ENCODE data around the gene MTMR11. TPM values are rescaled to one million over a fixed set of nuclear protein-coding genes. Genes with fewer than 3 reads are reported as not detected.

Gene MTMR11
- total RNA-seq, 1 experiment from 2014 or later: 32.3 TPM

GRCh38 chr1:149967041-149967440 lies 30.4 kb upstream of the MTMR11 start:
- H3K4me1 Mint-ChIP-seq (ENCODE audit: low read depth, unreplicated experiment): no peaks in the 10 kb centered on the region
- no TSS peak for BruUV-seq (replicated peaks)
- no peak for DNase-seq
- intact Hi-C loops (cut with micrococcal nuclease; ENCODE audit: unreplicated experiment): no loop called here
- no peaks in the 10 kb centered on the region for H3K27me3 Mint-ChIP-seq (ENCODE audit: unreplicated experiment)
- H3K36me3 Mint-ChIP-seq (ENCODE audit: insufficient read depth, unreplicated experiment): peaks cover 27% of the 10 kb centered on the region
- TF ChIP-seq, protein P1, sequence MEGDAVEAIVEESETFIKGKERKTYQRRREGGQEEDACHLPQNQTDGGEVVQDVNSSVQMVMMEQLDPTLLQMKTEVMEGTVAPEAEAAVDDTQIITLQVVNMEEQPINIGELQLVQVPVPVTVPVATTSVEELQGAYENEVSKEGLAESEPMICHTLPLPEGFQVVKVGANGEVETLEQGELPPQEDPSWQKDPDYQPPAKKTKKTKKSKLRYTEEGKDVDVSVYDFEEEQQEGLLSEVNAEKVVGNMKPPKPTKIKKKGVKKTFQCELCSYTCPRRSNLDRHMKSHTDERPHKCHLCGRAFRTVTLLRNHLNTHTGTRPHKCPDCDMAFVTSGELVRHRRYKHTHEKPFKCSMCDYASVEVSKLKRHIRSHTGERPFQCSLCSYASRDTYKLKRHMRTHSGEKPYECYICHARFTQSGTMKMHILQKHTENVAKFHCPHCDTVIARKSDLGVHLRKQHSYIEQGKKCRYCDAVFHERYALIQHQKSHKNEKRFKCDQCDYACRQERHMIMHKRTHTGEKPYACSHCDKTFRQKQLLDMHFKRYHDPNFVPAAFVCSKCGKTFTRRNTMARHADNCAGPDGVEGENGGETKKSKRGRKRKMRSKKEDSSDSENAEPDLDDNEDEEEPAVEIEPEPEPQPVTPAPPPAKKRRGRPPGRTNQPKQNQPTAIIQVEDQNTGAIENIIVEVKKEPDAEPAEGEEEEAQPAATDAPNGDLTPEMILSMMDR (IDR thresholded peaks at IDR 0.05; ENCODE audit: unreplicated experiment): no peak
- no peak overlapping the region for H3K4me3 Mint-ChIP-seq (ENCODE audit: low read depth, unreplicated experiment)
- CTCF ChIA-PET: no interaction called here
- no peak overlapping the region for H3K27ac Mint-ChIP-seq (ENCODE audit: unreplicated experiment)
- no peaks in the 10 kb centered on the region for H3K9me3 Mint-ChIP-seq (ENCODE audit: low read depth, unreplicated experiment)

DNA sequence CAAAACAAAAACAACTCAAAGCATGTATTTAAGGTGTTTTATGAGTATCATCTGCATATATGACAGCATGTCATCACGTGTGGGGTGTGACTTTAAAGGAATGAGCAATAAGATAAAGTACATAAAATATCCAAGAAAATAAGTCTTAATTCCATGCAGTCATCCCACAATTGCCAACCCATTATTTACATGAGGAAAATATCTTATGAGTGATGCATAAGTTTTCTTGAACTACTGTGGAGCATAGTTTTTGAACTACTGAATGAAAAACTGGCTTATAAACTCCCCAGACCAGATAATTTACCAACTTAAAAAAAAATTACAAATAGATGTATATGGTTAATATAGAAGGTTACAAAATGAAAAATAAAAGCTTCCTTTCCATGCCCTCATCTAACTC lies 29.7 kb upstream of the MTMR11 start:
- intact Hi-C loops (cut with micrococcal nuclease; ENCODE audit: unreplicated experiment): no loop called here
- no peaks in the 10 kb centered on the region for H3K9me3 Mint-ChIP-seq (ENCODE audit: low read depth, unreplicated experiment)
- peaks cover 33% of the 10 kb centered on the region for H3K36me3 Mint-ChIP-seq (ENCODE audit: insufficient read depth, unreplicated experiment)
- BruUV-seq (replicated peaks): no TSS peak
- H3K27me3 Mint-ChIP-seq (ENCODE audit: unreplicated experiment): no peaks in the 10 kb centered on the region
- TF ChIP-seq, protein P1 (IDR thresholded peaks at IDR 0.05; ENCODE audit: unreplicated experiment): no peak
- no peak overlapping the region for H3K4me3 Mint-ChIP-seq (ENCODE audit: low read depth, unreplicated experiment)
- CTCF ChIA-PET: no interaction called here
- H3K27ac Mint-ChIP-seq (ENCODE audit: unreplicated experiment): no peak overlapping the region
- no peak for DNase-seq
- no peaks in the 10 kb centered on the region for H3K4me1 Mint-ChIP-seq (ENCODE audit: low read depth, unreplicated experiment)

GRCh38 chr1:149965440-149965839 lies 28.8 kb upstream of the MTMR11 start:
- no TSS peak for BruUV-seq (replicated peaks)
- no peak overlapping the region for H3K27ac Mint-ChIP-seq (ENCODE audit: unreplicated experiment)
- CTCF ChIA-PET: interaction anchor here (1.2 kb wide), 1 partner anchor 13 kb away, joined by 4 read pairs; no protein-coding TSS in a partner anchor

DNA sequence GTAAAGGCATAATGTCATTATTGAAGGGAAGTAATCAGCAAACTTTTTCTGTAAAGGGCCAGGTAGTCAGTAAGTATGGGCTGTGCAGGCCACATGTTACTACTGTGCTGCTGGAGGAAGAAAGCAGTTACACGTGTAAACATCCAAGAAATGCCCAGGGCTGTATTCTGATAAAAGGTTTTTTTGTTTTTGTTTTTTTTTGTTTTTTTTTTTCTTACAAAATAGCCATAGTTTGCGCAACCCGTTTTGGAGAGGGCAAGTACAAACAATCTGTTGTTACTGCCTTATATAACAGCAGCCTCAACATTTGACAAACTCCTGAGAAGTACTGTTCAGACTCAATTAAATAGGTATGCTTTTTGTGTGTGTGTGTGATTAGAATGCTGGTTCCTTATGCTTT lies 26.7 kb upstream of the MTMR11 start:
- H3K9me3 Mint-ChIP-seq (ENCODE audit: low read depth, unreplicated experiment): no peaks in the 10 kb centered on the region
- no peaks in the 10 kb centered on the region for H3K27me3 Mint-ChIP-seq (ENCODE audit: unreplicated experiment)
- H3K4me1 Mint-ChIP-seq (ENCODE audit: low read depth, unreplicated experiment): no peaks in the 10 kb centered on the region
- peaks cover 61% of the 10 kb centered on the region for H3K36me3 Mint-ChIP-seq (ENCODE audit: insufficient read depth, unreplicated experiment)
- H3K27ac Mint-ChIP-seq (ENCODE audit: unreplicated experiment): no peak overlapping the region
- CTCF ChIA-PET: no interaction called here
- no peak for DNase-seq
- BruUV-seq (replicated peaks): no TSS peak
- intact Hi-C loops (cut with micrococcal nuclease; ENCODE audit: unreplicated experiment): loop anchor here (1.0 to 5.0 kb wide), 3 partner anchors 87 to 224 kb away; no protein-coding TSS in a partner anchor
- H3K4me3 Mint-ChIP-seq (ENCODE audit: low read depth, unreplicated experiment): no peak overlapping the region
- TF ChIP-seq, protein P1 (IDR thresholded peaks at IDR 0.05; ENCODE audit: unreplicated experiment): no peak

More at GRCh38 chr1:149965440-149965839, 28.8 kb upstream of the MTMR11 start:
- intact Hi-C loops (cut with micrococcal nuclease; ENCODE audit: unreplicated experiment): no loop called here
- TF ChIP-seq, protein P1 (IDR thresholded peaks at IDR 0.05; ENCODE audit: unreplicated experiment): no peak
- Mint-ChIP-seq H3K9me3 (ENCODE audit: low read depth, unreplicated experiment) (no peaks in the 10 kb centered on the region), H3K27me3 (ENCODE audit: unreplicated experiment) (no peaks in the 10 kb centered on the region), H3K4me3 (ENCODE audit: low read depth, unreplicated experiment) (no peak overlapping the region), H3K4me1 (ENCODE audit: low read depth, unreplicated experiment) (no peaks in the 10 kb centered on the region), H3K36me3 (ENCODE audit: insufficient read depth, unreplicated experiment) (peaks cover 43% of the 10 kb centered on the region)
- DNase-seq: no peak
